ENCODE measurements around the gene RAB3IL1. TPM values are rescaled to one million over a fixed set of nuclear protein-coding genes. Genes with fewer than 3 reads are reported as not detected.

RAB3IL1 gene
- total and polyA plus RNA-seq, 2 donors (not counting 1 experiment from before 2014, with no cell fraction given), result 9.6 to 13.4 TPM

DNA sequence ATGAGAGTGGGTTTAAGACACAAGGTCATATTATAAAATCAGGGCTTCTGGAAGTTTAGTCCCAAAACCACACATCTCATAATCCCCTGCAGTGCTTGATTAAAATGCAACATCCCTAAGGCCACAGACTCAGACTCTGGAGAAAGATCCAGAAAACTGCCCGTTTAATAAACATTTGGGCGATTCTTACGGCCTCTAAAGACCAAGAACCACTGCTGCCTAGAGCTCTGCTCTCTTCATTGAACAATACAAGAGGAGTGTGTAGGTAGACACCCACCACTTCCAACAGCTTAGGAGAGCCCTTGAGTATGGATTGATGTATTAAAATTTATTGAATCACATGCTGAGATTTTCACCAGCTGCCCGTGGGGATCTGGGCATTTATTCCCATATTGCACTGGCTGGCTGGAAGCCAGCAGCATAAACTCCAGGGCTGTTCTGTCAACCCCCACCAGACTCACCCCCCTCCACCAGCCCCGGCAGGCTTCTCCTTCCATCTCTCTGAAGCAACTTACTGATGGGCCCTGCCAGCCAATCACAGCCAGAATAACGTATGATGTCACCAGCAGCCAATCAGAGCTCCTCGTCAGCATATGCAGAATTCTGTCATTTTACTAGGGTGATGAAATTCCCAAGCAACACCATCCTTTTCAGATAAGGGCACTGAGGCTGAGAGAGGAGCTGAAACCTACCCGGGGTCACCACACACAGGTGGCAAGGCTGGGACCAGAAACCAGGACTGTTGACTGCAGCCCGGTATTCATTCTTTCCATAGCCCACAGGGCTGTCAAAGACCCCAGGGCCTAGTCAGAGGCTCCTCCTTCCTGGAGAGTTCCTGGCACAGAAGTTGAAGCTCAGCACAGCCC lies 32.0 kb upstream of the RAB3IL1 start:
- H3K9ac ChIP-seq (ENCODE audit: insufficient read depth, low read length), result no peak overlapping the region
- H3K4me1 ChIP-seq (ENCODE audit: control insufficient read depth, extremely low read depth, insufficient read depth, low read length), result peaks cover 3% of the 10 kb centered on the region
- H3K9me3 ChIP-seq (ENCODE audit: control insufficient read depth, insufficient read depth, low read depth, low read length), result no peaks in the 10 kb centered on the region
- H3K27me3 ChIP-seq (ENCODE audit: control insufficient read depth, insufficient read depth, low read length), result no peaks in the 10 kb centered on the region
- peak overlapping the region in 1 of 4 experiments; percentile 8 for H3K4me3 ChIP-seq (replicated peaks in 1 of 4; ENCODE audit: control extremely low read depth in 1 of 4, insufficient read depth in 1 of 4, low read depth in 3 of 4, low read length in 4 of 4)
- no peaks in the 10 kb centered on the region for H3K36me3 ChIP-seq (ENCODE audit: control insufficient read depth, insufficient read depth, low read length)
- TF ChIP-seq CTCF (conservative IDR thresholded peaks at IDR 0.05 in 1 of 2, IDR thresholded peaks at IDR 0.05 in 1 of 2; ENCODE audit: low read depth in 1 of 2, low read length in 2 of 2) (no peak), EZH2 (IDR thresholded peaks at IDR 0.05; ENCODE audit: low read length, missing control alignments) (no peak)
- H2AFZ ChIP-seq (ENCODE audit: low read length), result no peak overlapping the region
- H3K27ac ChIP-seq (ENCODE audit: insufficient read depth, low read length), result no peak overlapping the region
- no peaks in the 10 kb centered on the region for H3K79me2 ChIP-seq (ENCODE audit: control insufficient read depth, insufficient read depth, low read length)
- no peaks in the 10 kb centered on the region for H4K20me1 ChIP-seq (ENCODE audit: control insufficient read depth, extremely low read depth, insufficient read depth, low read length)
- no peak overlapping the region for H3K4me2 ChIP-seq (ENCODE audit: extremely low read depth, insufficient read depth, low read length)
- DNase-seq (ENCODE audit: low read depth in 2 of 2), result peak; percentile 79 to 99

GRCh38 chr11:61948505-61948904 lies 31.1 kb upstream of the RAB3IL1 start:
- TF ChIP-seq CTCF (conservative IDR thresholded peaks at IDR 0.05 in 1 of 2, IDR thresholded peaks at IDR 0.05 in 1 of 2; ENCODE audit: low read depth in 1 of 2, low read length in 2 of 2) (no peak), EZH2 (IDR thresholded peaks at IDR 0.05; ENCODE audit: low read length, missing control alignments) (no peak)
- no peak overlapping the region for H3K27ac ChIP-seq (ENCODE audit: insufficient read depth, low read length)

DNA sequence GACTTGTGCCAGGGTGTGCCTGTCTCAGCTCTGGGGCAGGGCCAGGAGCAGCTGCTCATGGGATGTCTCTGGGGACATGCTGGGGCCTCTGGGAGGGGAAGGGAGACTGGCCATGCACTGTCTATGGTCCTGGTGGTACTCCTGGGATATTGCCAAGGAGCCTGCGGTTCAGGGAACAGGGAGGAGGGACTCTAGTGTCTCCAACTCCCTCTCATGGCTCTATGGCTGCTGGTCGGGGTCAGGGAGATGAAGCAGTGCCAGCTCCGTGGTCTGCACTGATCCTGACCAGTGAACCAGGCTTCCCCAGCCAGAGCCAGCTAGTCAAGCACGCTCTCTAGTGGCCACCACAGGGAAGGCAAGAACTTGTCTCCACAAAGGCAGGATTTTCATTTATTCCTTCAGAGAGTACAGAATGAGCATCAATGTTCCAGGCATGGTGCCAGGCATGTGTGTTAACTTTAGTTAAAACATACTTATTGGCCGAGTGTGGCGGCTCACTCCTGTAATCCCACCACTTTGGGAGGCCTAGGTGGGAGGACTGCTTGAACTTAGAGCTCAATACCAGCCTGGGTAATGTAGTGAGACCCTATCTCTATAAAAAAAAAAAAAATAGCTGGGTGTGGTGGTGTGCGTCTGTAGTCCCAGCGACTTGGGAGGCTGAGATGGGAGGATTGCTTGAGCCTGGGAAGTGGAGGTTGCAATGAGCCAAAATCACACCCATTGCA lies 30.3 kb upstream of the RAB3IL1 start:
- no peaks in the 10 kb centered on the region for H4K20me1 ChIP-seq (ENCODE audit: control insufficient read depth, extremely low read depth, insufficient read depth, low read length)
- H3K27me3 ChIP-seq (ENCODE audit: control insufficient read depth, insufficient read depth, low read length), result peaks cover 2% of the 10 kb centered on the region
- H3K27ac ChIP-seq (ENCODE audit: insufficient read depth, low read length), result no peak overlapping the region
- H3K4me1 ChIP-seq (ENCODE audit: control insufficient read depth, extremely low read depth, insufficient read depth, low read length), result peaks cover 2% of the 10 kb centered on the region
- peak overlapping the region; percentile 51 for H2AFZ ChIP-seq (ENCODE audit: low read length)
- H3K79me2 ChIP-seq (ENCODE audit: control insufficient read depth, insufficient read depth, low read length), result no peaks in the 10 kb centered on the region
- TF ChIP-seq EZH2 (IDR thresholded peaks at IDR 0.05; ENCODE audit: low read length, missing control alignments) (no peak), CTCF (conservative IDR thresholded peaks at IDR 0.05 in 1 of 2, IDR thresholded peaks at IDR 0.05 in 1 of 2; ENCODE audit: low read depth in 1 of 2, low read length in 2 of 2) (peak; percentile 98 to 99)
- H3K4me2 ChIP-seq (ENCODE audit: extremely low read depth, insufficient read depth, low read length), result no peak overlapping the region
- no peak overlapping the region for H3K9ac ChIP-seq (ENCODE audit: insufficient read depth, low read length)
- DNase-seq (ENCODE audit: low read depth in 2 of 2), result peak; percentile 68 to 95
- no peaks in the 10 kb centered on the region for H3K36me3 ChIP-seq (ENCODE audit: control insufficient read depth, insufficient read depth, low read length)
- no peak overlapping the region for H3K4me3 ChIP-seq (replicated peaks in 1 of 4; ENCODE audit: control extremely low read depth in 1 of 4, insufficient read depth in 1 of 4, low read depth in 3 of 4, low read length in 4 of 4)
- no peaks in the 10 kb centered on the region for H3K9me3 ChIP-seq (ENCODE audit: control insufficient read depth, insufficient read depth, low read depth, low read length)

More at GRCh38 chr11:61948505-61948904, 31.1 kb upstream of the RAB3IL1 start:
- no peaks in the 10 kb centered on the region for H3K27me3 ChIP-seq (ENCODE audit: control insufficient read depth, insufficient read depth, low read length)
- H3K4me3 ChIP-seq (replicated peaks in 1 of 4; ENCODE audit: control extremely low read depth in 1 of 4, insufficient read depth in 1 of 4, low read depth in 3 of 4, low read length in 4 of 4), result no peak overlapping the region
- no peak for DNase-seq (ENCODE audit: low read depth in 2 of 2)
- no peaks in the 10 kb centered on the region for H4K20me1 ChIP-seq (ENCODE audit: control insufficient read depth, extremely low read depth, insufficient read depth, low read length)
- H3K4me1 ChIP-seq (ENCODE audit: control insufficient read depth, extremely low read depth, insufficient read depth, low read length), result peaks cover 2% of the 10 kb centered on the region
- H3K9me3 ChIP-seq (ENCODE audit: control insufficient read depth, insufficient read depth, low read depth, low read length), result no peaks in the 10 kb centered on the region
- H3K4me2 ChIP-seq (ENCODE audit: extremely low read depth, insufficient read depth, low read length), result no peak overlapping the region
- H2AFZ ChIP-seq (ENCODE audit: low read length), result no peak overlapping the region
- H3K79me2 ChIP-seq (ENCODE audit: control insufficient read depth, insufficient read depth, low read length), result no peaks in the 10 kb centered on the region
- H3K9ac ChIP-seq (ENCODE audit: insufficient read depth, low read length), result no peak overlapping the region
- no peaks in the 10 kb centered on the region for H3K36me3 ChIP-seq (ENCODE audit: control insufficient read depth, insufficient read depth, low read length)
